Endodermal cell (in vitro differentiated cells): Measurements from ENCODE around the gene HAS3. TPM values are rescaled to one million over a fixed set of nuclear protein-coding genes. Genes with fewer than 3 reads are reported as not detected.

Experiments
- DNase-seq: peaks from one replicate; pipeline ENCODE4 v3.0.0-alpha.2; 2017
- H3K27ac ChIP-seq: 2 replicates; pipeline ENCODE4 v1.5.1; 2013; ENCODE audit warnings: mild to moderate bottlenecking, low read depth, low read length, moderate library complexity
- H3K27me3 ChIP-seq: 2 replicates; pipeline ENCODE4 v1.6.1; 2013; ENCODE audit warnings: mild to moderate bottlenecking, low read length, moderate library complexity; ENCODE audit not compliant: insufficient read depth, control insufficient read depth, poor library complexity, severe bottlenecking
- H3K36me3 ChIP-seq: 2 replicates; pipeline ENCODE4 v1.7.0; 2013; ENCODE audit warnings: mild to moderate bottlenecking, low read length, moderate library complexity; ENCODE audit not compliant: control insufficient read depth, insufficient read depth
- H3K4me1 ChIP-seq: one replicate; pipeline ENCODE4 v1.7.0; 2013; ENCODE audit warnings: low read length; ENCODE audit not compliant: control insufficient read depth, insufficient read depth
- H3K4me3 ChIP-seq: 2 replicates; pipeline ENCODE4 v1.5.1; 2013; ENCODE audit warnings: mild to moderate bottlenecking, low read length, moderate library complexity
- H3K9ac ChIP-seq: 2 replicates; pipeline ENCODE4 v1.6.1; 2013; ENCODE audit warnings: mild to moderate bottlenecking, low read length, moderate library complexity; ENCODE audit not compliant: poor library complexity, severe bottlenecking; ENCODE audit errors: extremely low read depth
- H3K9me3 ChIP-seq: 2 replicates; pipeline ENCODE4 v1.6.1; 2013; ENCODE audit warnings: mild to moderate bottlenecking, low read length, moderate library complexity; ENCODE audit not compliant: control insufficient read depth
- H3K27ac Mint-ChIP-seq: 2 replicates; pipeline ENCODE4 v1.8.0; 2020; ENCODE audit warnings: mixed read lengths
- H3K27me3 Mint-ChIP-seq: 2 replicates; pipeline ENCODE4 v1.8.0; 2021; ENCODE audit warnings: mild to moderate bottlenecking, mixed read lengths; ENCODE audit not compliant: insufficient read depth
- H3K36me3 Mint-ChIP-seq: 2 replicates; pipeline ENCODE4 v1.8.0; 2020; ENCODE audit warnings: low read depth, mixed read lengths
- H3K4me1 Mint-ChIP-seq: 2 replicates; pipeline ENCODE4 v1.8.0; 2020; ENCODE audit warnings: mixed read lengths
- H3K4me3 Mint-ChIP-seq: 2 replicates; pipeline ENCODE4 v1.8.0; 2020; ENCODE audit warnings: mild to moderate bottlenecking, moderate library complexity, mixed read lengths
- H3K9me3 Mint-ChIP-seq: 2 replicates; pipeline ENCODE4 v1.8.0; 2020; ENCODE audit warnings: mild to moderate bottlenecking, mixed read lengths
- CTCF ChIP-seq: fragments of 200-600 bp; sonication (generic); conservative IDR thresholded peaks from 2 replicates; pipeline ENCODE4 v1.5.0; 2021; ENCODE audit warnings: antibody characterized with exemption, mild to moderate bottlenecking
- WGBS, 2 experiments: methylation state at CpG; one replicate each; pipeline versions ENCODE4 v1.1.5 to v1.1.7; 2013; ENCODE audit warnings: missing lambda C conversion rate in 2 of 2, mixed read lengths in 1 of 2; ENCODE audit not compliant: insufficient coverage in 1 of 2, insufficient read length in 1 of 2; 5-methylcytosine and 5-hydroxymethylcytosine counted together
- total RNA-seq, 2 donors: library from RNA; stranded (reverse); fragmentation: NEBNext Ultra II Directional in 1 of 2; extraction: Animal tissue kit (Norgen Biotek cat#: 25700) in 1 of 2; gene quantifications; 2 replicates in 1 of 2; 3 replicates in 1 of 2; pipeline ENCODE4 v1.2.1, GENCODE V29; 2021

HAS3 gene
- total RNA-seq, 2 donors from 2014 or later = 1.8 to 4.1 TPM

- Histone ChIP-seq H3K9ac (no peak overlapping the region), H3K4me3 (no peak overlapping the region), H3K9me3 (no peaks in the 10 kb centered on the region), H3K36me3 (no peaks in the 10 kb centered on the region), H3K27me3 (no peaks in the 10 kb centered on the region), H3K27ac (no peak overlapping the region), H3K4me1 (peaks cover 11% of the 10 kb centered on the region)
- H3K36me3 Mint-ChIP-seq = peaks cover 5% of the 10 kb centered on the region
- no peak overlapping the region for H3K27ac Mint-ChIP-seq
- peaks cover 7% of the 10 kb centered on the region for H3K27me3 Mint-ChIP-seq
- no peak overlapping the region for H3K4me3 Mint-ChIP-seq
- 83 to 94% methylated on average over 4 of the region's 4 CpGs for WGBS, 2 experiments
- no peak for TF ChIP-seq CTCF
- DNase-seq = peak; percentile 35
- peaks cover 22% of the 10 kb centered on the region for H3K4me1 Mint-ChIP-seq
- no peaks in the 10 kb centered on the region for H3K9me3 Mint-ChIP-seq
Observed at GRCh38 chr16:69088684-69089083, 16.8 kb upstream of the HAS3 start.

- H3K9ac ChIP-seq = no peak overlapping the region
- WGBS, 2 experiments = 60 to 71% methylated on average over 14 to 16 of the region's 16 CpGs
Observed at GRCh38 chr16:69089091-69089910, 16.2 kb upstream of the HAS3 start.

GRCh38 chr16:69093974-69094373 lies 11.5 kb upstream of the HAS3 start:
- no peaks in the 10 kb centered on the region for H3K9me3 ChIP-seq
- H3K36me3 ChIP-seq = no peaks in the 10 kb centered on the region
- 79% methylated on average over 3 of the region's 3 CpGs; no CpG with 5 or more reads in 1 of the 2 experiments for WGBS, 2 experiments
- no peak overlapping the region for H3K4me3 Mint-ChIP-seq
- H3K27ac ChIP-seq = no peak overlapping the region
- peaks cover 18% of the 10 kb centered on the region for H3K4me1 Mint-ChIP-seq
- no peak overlapping the region for H3K9ac ChIP-seq
- H3K27me3 ChIP-seq = no peaks in the 10 kb centered on the region
- TF ChIP-seq CTCF = no peak
- peaks cover 17% of the 10 kb centered on the region for H3K27me3 Mint-ChIP-seq
- no peaks in the 10 kb centered on the region for H3K36me3 Mint-ChIP-seq
- no peaks in the 10 kb centered on the region for H3K9me3 Mint-ChIP-seq
- H3K4me3 ChIP-seq = no peak overlapping the region
- H3K4me1 ChIP-seq = peaks cover 6% of the 10 kb centered on the region
- no peak overlapping the region for H3K27ac Mint-ChIP-seq
- DNase-seq = no peak

More at GRCh38 chr16:69089091-69089910, 16.2 kb upstream of the HAS3 start:
- H3K4me3 ChIP-seq = no peak overlapping the region
- peaks cover 8% of the 10 kb centered on the region for H3K27me3 Mint-ChIP-seq
- peaks cover 5% of the 10 kb centered on the region for H3K36me3 Mint-ChIP-seq
- no peaks in the 10 kb centered on the region for H3K36me3 ChIP-seq
- no peak overlapping the region for H3K27ac Mint-ChIP-seq
- H3K27ac ChIP-seq = no peak overlapping the region
- DNase-seq = peak; percentile 81
- H3K9me3 Mint-ChIP-seq = no peaks in the 10 kb centered on the region
- H3K4me1 Mint-ChIP-seq = peaks cover 22% of the 10 kb centered on the region
- H3K27me3 ChIP-seq = no peaks in the 10 kb centered on the region
- H3K4me1 ChIP-seq = peaks cover 11% of the 10 kb centered on the region
- TF ChIP-seq CTCF = peak; percentile 18
- no peaks in the 10 kb centered on the region for H3K9me3 ChIP-seq
- no peak overlapping the region for H3K4me3 Mint-ChIP-seq
